Uterus (tissue), 4 donors: Measurements from ENCODE around the gene LCN6. TPM values are rescaled to one million over a fixed set of nuclear protein-coding genes. Genes with fewer than 3 reads are reported as not detected.

Experiments
- DNase-seq, 2 donors: peaks; one replicate each; pipeline ENCODE4 v3.0.0-alpha.2; 2019 to 2020
- H3K27ac ChIP-seq, 2 donors: fragments of 200-600 bp; sonication (generic); 1 replicate in 1 of 2; 2 replicates in 1 of 2; pipeline ENCODE4 v1.5.1; 2016 to 2018
- H3K27me3 ChIP-seq, 2 donors: fragments of 200-600 bp; sonication (generic); one replicate each; pipeline ENCODE4 v1.5.1; 2018 to 2019; ENCODE audit warnings: control low read depth in 1 of 2
- H3K36me3 ChIP-seq, 2 donors: fragments of 200-600 bp; sonication (generic); one replicate each; pipeline ENCODE4 v1.5.1; 2019; ENCODE audit warnings: control low read depth in 1 of 2
- H3K4me1 ChIP-seq, 2 donors: fragments of 200-600 bp; sonication (generic); one replicate each; pipeline ENCODE4 v1.5.1; 2018 to 2019; ENCODE audit warnings: control low read depth in 1 of 2
- H3K4me3 ChIP-seq, 2 donors: fragments of 200-600 bp; sonication (generic); 1 replicate in 1 of 2; 2 replicates in 1 of 2; pipeline ENCODE4 v1.5.1; 2018 to 2019; ENCODE audit warnings: mild to moderate bottlenecking in 1 of 2
- H3K9me3 ChIP-seq, 2 donors: fragments of 200-600 bp; sonication (generic); one replicate each; pipeline ENCODE4 v1.5.1; 2019; ENCODE audit warnings: control low read depth in 1 of 2
- CTCF ChIP-seq, 4 experiments: fragments of 200-600 bp in 2 of 4; fragments of 450-650 bp in 2 of 4; sonication (generic) in 2 of 4; IDR thresholded peaks; one replicate each; pipeline ENCODE4 v1.5.1; 2016 to 2019; ENCODE audit warnings: antibody characterized with exemption in 4 of 4, mild to moderate bottlenecking in 2 of 4, moderate library complexity in 1 of 4
- POLR2A ChIP-seq, 2 donors: fragments of 450-650 bp; IDR thresholded peaks; one replicate each; pipeline ENCODE4 v1.6.1; 2016; ENCODE audit warnings: antibody characterized with exemption in 2 of 2, mild to moderate bottlenecking in 1 of 2, moderate library complexity in 1 of 2
- intact Hi-C: fragments of 100-400 bp; cut with DNase I; formaldehyde crosslinking; loops from one replicate; pipeline ENCODE4 v1.15.1; 2023; ENCODE audit warnings: low total_unique reads
- total RNA-seq, 4 donors: library from RNA; depleted of rRNA in 3 of 4; stranded (reverse); fragments of >200 nt in 3 of 4; gene quantifications; one replicate each; pipeline versions ENCODE4 v1.1.0 to v1.2.4, GENCODE V29; 2014 to 2023
- donor health status: DM: yes; HTN: yes; CAD: no.

The LCN6 gene
- total RNA-seq, 4 donors from 2014 or later: 1.2 to 164 (median 89.7) TPM

GRCh38 chr9:136697146-136697820 lies 51.0 kb downstream of the LCN6 start:
- Histone ChIP-seq H3K27ac (no peak overlapping the region), H3K4me3 (no peak overlapping the region), H3K4me1 (no peaks in the 10 kb centered on the region), H3K27me3 (no peaks in the 10 kb centered on the region), H3K36me3 (no peaks in the 10 kb centered on the region), H3K9me3 (no peaks in the 10 kb centered on the region)
- TF ChIP-seq CTCF (IDR thresholded peaks at IDR 0.05) (no peak), POLR2A (IDR thresholded peaks at IDR 0.05) (no peak)
- intact Hi-C loops: no loop called here
- no peak for DNase-seq

GRCh38 chr9:136696502-136696901 lies 51.8 kb downstream of the LCN6 start:
- no peaks in the 10 kb centered on the region for H3K36me3 ChIP-seq
- DNase-seq: no peak
- no peak overlapping the region for H3K27ac ChIP-seq
- no peaks in the 10 kb centered on the region for H3K27me3 ChIP-seq
- no peak overlapping the region for H3K4me3 ChIP-seq
- TF ChIP-seq POLR2A (IDR thresholded peaks at IDR 0.05): no peak
- no peak for TF ChIP-seq CTCF (IDR thresholded peaks at IDR 0.05)
- no peaks in the 10 kb centered on the region for H3K4me1 ChIP-seq
- no peaks in the 10 kb centered on the region for H3K9me3 ChIP-seq
- intact Hi-C loops: no loop called here

DNA sequence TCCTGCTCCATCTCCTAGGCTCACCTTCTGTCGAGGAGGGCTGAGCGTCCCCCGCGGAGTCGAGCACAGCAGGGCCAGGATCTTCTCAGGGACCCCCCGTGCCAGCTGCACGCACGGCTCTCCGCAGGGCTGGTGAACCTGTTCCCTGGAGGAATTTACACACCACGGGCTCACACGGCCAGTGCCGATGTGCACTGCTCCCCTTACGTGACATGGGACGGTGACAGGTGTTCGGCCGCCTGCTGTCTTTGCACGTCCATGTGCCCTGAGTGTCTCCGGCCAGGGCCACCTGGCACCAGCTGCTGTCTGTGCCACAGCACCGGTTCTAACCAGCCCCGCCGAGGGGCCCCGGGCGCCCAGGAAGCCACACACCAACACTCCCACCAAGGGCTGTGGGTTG lies 52.4 kb downstream of the LCN6 start:
- Histone ChIP-seq H3K4me3 (no peak overlapping the region), H3K36me3 (no peaks in the 10 kb centered on the region), H3K9me3 (no peaks in the 10 kb centered on the region), H3K27me3 (no peaks in the 10 kb centered on the region), H3K27ac (no peak overlapping the region), H3K4me1 (no peaks in the 10 kb centered on the region)
- DNase-seq: no peak
- TF ChIP-seq CTCF (IDR thresholded peaks at IDR 0.05) (no peak), POLR2A (IDR thresholded peaks at IDR 0.05) (no peak)
- intact Hi-C loops: no loop called here

DNA sequence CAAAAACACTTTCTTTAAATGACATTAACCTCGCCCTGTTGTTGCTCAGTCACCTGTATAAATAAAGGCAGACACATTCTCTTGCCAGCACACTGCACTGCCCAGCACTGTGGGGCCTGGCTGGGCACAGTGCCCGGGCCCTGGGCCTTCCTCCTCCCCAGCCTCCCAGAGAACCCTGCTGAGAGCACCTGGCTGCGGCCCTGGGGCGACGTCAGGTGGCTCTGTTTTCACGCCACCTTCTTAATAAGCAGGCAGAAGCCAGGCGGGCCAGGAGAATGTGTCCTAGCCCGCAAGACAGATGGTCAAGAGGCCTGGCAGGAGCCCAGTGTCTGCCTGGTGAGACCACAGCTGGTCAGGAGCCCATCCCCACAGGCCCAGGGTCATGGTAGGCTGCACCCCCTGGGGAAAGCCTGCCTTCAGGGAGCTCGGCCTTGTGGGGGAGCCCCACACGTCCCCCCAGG lies 52.9 kb downstream of the LCN6 start:
- no peak overlapping the region for H3K4me3 ChIP-seq
- H3K4me1 ChIP-seq: no peaks in the 10 kb centered on the region
- intact Hi-C loops: no loop called here
- H3K27ac ChIP-seq: no peak overlapping the region
- DNase-seq: no peak
- no peaks in the 10 kb centered on the region for H3K9me3 ChIP-seq
- no peaks in the 10 kb centered on the region for H3K36me3 ChIP-seq
- TF ChIP-seq CTCF (IDR thresholded peaks at IDR 0.05): no peak
- TF ChIP-seq POLR2A (IDR thresholded peaks at IDR 0.05): no peak
- H3K27me3 ChIP-seq: no peaks in the 10 kb centered on the region

- Histone ChIP-seq H3K4me3 (no peak overlapping the region), H3K36me3 (no peaks in the 10 kb centered on the region), H3K4me1 (no peaks in the 10 kb centered on the region), H3K27me3 (no peaks in the 10 kb centered on the region), H3K27ac (no peak overlapping the region), H3K9me3 (no peaks in the 10 kb centered on the region)
- intact Hi-C loops: no loop called here
- DNase-seq: no peak
- no peak for TF ChIP-seq POLR2A (IDR thresholded peaks at IDR 0.05)
- TF ChIP-seq CTCF (IDR thresholded peaks at IDR 0.05): no peak
These were observed 53.5 kb downstream of the LCN6 start for GRCh38 chr9:136694872-136695247.
